AG09319 (cell line): ENCODE results near the gene HDAC7.
"Not testable (repeated sequence)": the region's sequence is repeated elsewhere in the genome, so short reads cannot be mapped to it uniquely, and the experiment has no call there.

Source experiments
- DNase-seq: peaks from one replicate; pipeline ENCODE4 v3.0.0-alpha.2; 2010; ENCODE audit warnings: low read depth; ENCODE audit errors: extremely low read depth
- CTCF ChIP-seq: IDR thresholded peaks from 2 replicates; pipeline ENCODE4 v1.5.1; 2011; ENCODE audit warnings: low read depth, mild to moderate bottlenecking, inconsistent platforms, low read length, moderate library complexity

The HDAC7 gene

GRCh38 chr12:47816403-47817271, 3.1 kb downstream of the HDAC7 start:
- DNase-seq: no peak
- TF ChIP-seq CTCF: no peak

- DNase-seq: not testable (repeated sequence)
Measured at GRCh38 chr12:47815447-47815846, 4.3 kb downstream of the HDAC7 start.

GRCh38 chr12:47814539-47815170, 5.0 kb downstream of the HDAC7 start:
- DNase-seq: no peak
- no peak for TF ChIP-seq CTCF

GRCh38 chr12:47813511-47814196, 6.0 kb downstream of the HDAC7 start:
- no peak for DNase-seq
- TF ChIP-seq CTCF: no peak

GRCh38 chr12:47812797-47813510, 6.7 kb downstream of the HDAC7 start:
- TF ChIP-seq CTCF: no peak
- peak; percentile 55 for DNase-seq

- TF ChIP-seq CTCF: no peak
- no peak for DNase-seq
Measured at GRCh38 chr12:47811581-47812484, 7.9 kb downstream of the HDAC7 start.

GRCh38 chr12:47811072-47811396, 8.7 kb downstream of the HDAC7 start:
- no peak for TF ChIP-seq CTCF
- no peak for DNase-seq

GRCh38 chr12:47809518-47809917, 10.2 kb downstream of the HDAC7 start:
- not testable (repeated sequence) for DNase-seq
